Measurements from ENCODE around the gene NEURL2. TPM values are rescaled to one million over a fixed set of nuclear protein-coding genes. Genes with fewer than 3 reads are reported as not detected.

NEURL2 gene
- polyA plus RNA-seq, 1 donor (not counting 4 experiments of a cell fraction or from before 2014, with no cell fraction given), result 0.49 TPM

DNA sequence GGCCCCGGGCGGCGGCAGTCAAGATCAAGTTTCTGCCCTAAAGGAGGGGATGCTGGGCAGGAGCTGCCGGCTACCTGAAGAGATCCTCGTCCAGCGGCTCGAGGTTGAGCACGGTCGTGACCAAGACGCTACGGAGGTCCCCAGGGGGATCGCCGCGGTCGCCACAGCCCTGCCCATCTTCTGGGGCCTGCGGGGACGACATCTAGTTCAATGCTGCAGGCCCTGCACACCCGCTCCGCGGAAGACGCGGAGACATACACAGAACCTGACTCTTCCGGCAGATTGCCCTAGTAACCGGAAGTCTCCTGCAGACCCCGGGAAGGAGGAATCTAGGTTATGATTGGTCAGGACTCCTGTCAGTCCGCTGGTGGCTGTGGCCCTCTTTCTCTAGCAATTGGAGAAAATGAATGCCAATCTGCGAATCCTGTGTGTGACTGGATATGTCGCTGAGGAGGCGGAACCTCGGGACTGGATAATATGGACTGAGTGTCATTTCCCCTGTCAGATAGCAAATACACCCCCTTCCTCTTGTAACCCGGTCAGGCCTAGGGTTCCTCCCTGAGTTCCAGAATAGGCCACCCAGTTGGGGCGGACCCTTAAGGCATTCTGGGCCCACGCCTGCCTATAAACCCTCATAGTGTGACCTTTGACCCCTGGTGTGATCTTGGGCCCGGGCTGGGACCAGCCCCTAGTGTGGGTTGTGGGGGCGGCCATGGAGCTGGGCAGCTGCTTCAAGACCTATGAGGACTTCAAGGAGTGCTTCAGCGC is 33.7 kb downstream of the NEURL2 start, which contains the start of the genes ACOT8 and ZSWIM3:
Gene ACOT8, minus strand, starts transcription at position 279 of the 768 bp plus-strand sequence. Its CDS starts 77 bp downstream, at position 202.
Gene ZSWIM3, plus strand, starts transcription at position 501 of the 768 bp plus-strand sequence. Its CDS starts 212 bp downstream, at position 713.
- peak; percentile 66 for FAIRE-seq
- no peaks in the 10 kb centered on the region for H4K20me1 ChIP-seq (ENCODE audit: control insufficient read depth, extremely low read depth, insufficient read depth, low read length)
- TF ChIP-seq EZH2 (IDR thresholded peaks at IDR 0.05; ENCODE audit: low read length) (no peak), CTCF (optimal IDR thresholded peaks at IDR 0.05 in 1 of 3, IDR thresholded peaks at IDR 0.05 in 1 of 3, conservative IDR thresholded peaks at IDR 0.05 in 1 of 3; ENCODE audit: extremely low read depth in 1 of 3, insufficient read depth in 2 of 3, low read length in 3 of 3) (no peak)

GRCh38 chr20:45853484-45853883 is 37.5 kb downstream of the NEURL2 start:
- FAIRE-seq (no peak), DNase-seq (ENCODE audit: low read depth, low spot score) (no peak)
- Histone ChIP-seq H3K4me3 (ENCODE audit: control insufficient read depth in 2 of 3, extremely low read depth in 1 of 3, insufficient read depth in 2 of 3, low read depth in 1 of 3, low read length in 3 of 3) (no peak overlapping the region), H3K4me2 (ENCODE audit: control insufficient read depth, extremely low read depth, insufficient read depth, low read depth, low read length) (no peak overlapping the region), H2AFZ (ENCODE audit: control insufficient read depth, low read length) (no peak overlapping the region), H3K9me3 (ENCODE audit: control insufficient read depth, low read depth, low read length) (no peaks in the 10 kb centered on the region), H3K27me3 (ENCODE audit: control insufficient read depth, extremely low read depth, insufficient read depth, low read length) (no peaks in the 10 kb centered on the region), H3K9me1 (ENCODE audit: control insufficient read depth, extremely low read depth, insufficient read depth, low read length) (no peaks in the 10 kb centered on the region), H4K20me1 (ENCODE audit: control insufficient read depth, extremely low read depth, insufficient read depth, low read length) (no peaks in the 10 kb centered on the region), H3K27ac (ENCODE audit: control insufficient read depth, insufficient read depth, low read length) (no peak overlapping the region), H3K4me1 (ENCODE audit: control insufficient read depth, extremely low read depth, insufficient read depth, low read length) (peaks cover 14% of the 10 kb centered on the region), H3K79me2 (ENCODE audit: control insufficient read depth, insufficient read depth, low read length) (peaks cover 18% of the 10 kb centered on the region), H3K36me3 (ENCODE audit: control insufficient read depth in 2 of 2, extremely low read depth in 1 of 2, insufficient read depth in 2 of 2, low read length in 2 of 2) (peaks cover 0 to 4% of the 10 kb centered on the region in 2 experiments), H3K9ac (ENCODE audit: control insufficient read depth, extremely low read depth, insufficient read depth, low read length) (no peak overlapping the region)
- TF ChIP-seq EZH2 (IDR thresholded peaks at IDR 0.05; ENCODE audit: low read length) (no peak), CTCF (optimal IDR thresholded peaks at IDR 0.05 in 1 of 3, IDR thresholded peaks at IDR 0.05 in 1 of 3, conservative IDR thresholded peaks at IDR 0.05 in 1 of 3; ENCODE audit: extremely low read depth in 1 of 3, insufficient read depth in 2 of 3, low read length in 3 of 3) (no peak)
- dilution Hi-C loops (cut with MboI; ENCODE audit: extremely low pct_ligation_motif_present, low sequenced_read_pairs), result no loop called here

More for the DNA sequence above, 33.7 kb downstream of the NEURL2 start, which contains the start of the genes ACOT8 and ZSWIM3:
- Histone ChIP-seq H3K27ac (ENCODE audit: control insufficient read depth, insufficient read depth, low read length) (peak within 1 kb of the TSS; percentile 61), H3K36me3 (ENCODE audit: control insufficient read depth in 2 of 2, extremely low read depth in 1 of 2, insufficient read depth in 2 of 2, low read length in 2 of 2) (no peaks in the 10 kb centered on the region), H3K9ac (ENCODE audit: control insufficient read depth, extremely low read depth, insufficient read depth, low read length) (peak within 1 kb of the TSS; percentile 82), H3K9me1 (ENCODE audit: control insufficient read depth, extremely low read depth, insufficient read depth, low read length) (no peaks in the 10 kb centered on the region), H3K9me3 (ENCODE audit: control insufficient read depth, low read depth, low read length) (no peaks in the 10 kb centered on the region), H3K4me2 (ENCODE audit: control insufficient read depth, extremely low read depth, insufficient read depth, low read depth, low read length) (peak within 1 kb of the TSS; percentile 99), H3K4me3 (ENCODE audit: control insufficient read depth in 2 of 3, extremely low read depth in 1 of 3, insufficient read depth in 2 of 3, low read depth in 1 of 3, low read length in 3 of 3) (peak within 1 kb of the TSS; percentile 77 to 98 (median 93)), H3K79me2 (ENCODE audit: control insufficient read depth, insufficient read depth, low read length) (peaks cover 18% of the 10 kb centered on the region), H2AFZ (ENCODE audit: control insufficient read depth, low read length) (peak within 1 kb of the TSS; percentile 97), H3K27me3 (ENCODE audit: control insufficient read depth, extremely low read depth, insufficient read depth, low read length) (no peaks in the 10 kb centered on the region), H3K4me1 (ENCODE audit: control insufficient read depth, extremely low read depth, insufficient read depth, low read length) (peaks cover 14% of the 10 kb centered on the region)
- dilution Hi-C loops (cut with MboI; ENCODE audit: extremely low pct_ligation_motif_present, low sequenced_read_pairs), result no loop called here
- DNase-seq (ENCODE audit: low read depth, low spot score), result peak; percentile 92
